NCI-H2196 (cell line): ENCODE data around the gene CEP85.
A peak's percentile ranks its signal among the peaks of the same experiment; 100 is the strongest.
"Not testable (repeated sequence)": the region's sequence is repeated elsewhere in the genome, so short reads cannot be mapped to it uniquely, and the experiment has no call there.

Experiments used
- DNase-seq: peaks from one replicate; lab custom pipeline; 2025; ENCODE audit not compliant: unreplicated experiment; lab: John Stamatoyannopoulos, UW

CEP85 gene

GRCh38 chr1:26290122-26290881 lies 56.3 kb downstream of the CEP85 start:
- DNase-seq, result no peak

DNA sequence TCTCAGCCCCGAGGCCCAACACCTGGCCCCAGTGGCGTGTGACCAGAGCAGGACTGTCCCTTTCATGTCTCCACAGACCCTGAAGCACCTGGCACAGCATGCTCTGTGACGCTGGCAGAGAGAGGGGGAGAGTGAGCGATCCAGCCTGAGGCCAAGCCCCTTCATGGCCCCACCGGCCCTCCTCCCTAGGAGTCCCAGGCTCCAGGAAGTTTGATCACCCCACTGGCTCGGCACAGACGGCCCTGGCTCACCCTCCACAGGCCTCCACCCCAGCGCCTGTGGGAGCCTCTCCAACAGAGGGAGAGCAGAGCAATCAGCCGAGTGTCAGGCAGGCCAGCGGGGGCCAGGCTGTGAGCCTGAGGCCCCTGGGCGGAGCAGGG lies 56.9 kb downstream of the CEP85 start:
- no peak for DNase-seq

DNA sequence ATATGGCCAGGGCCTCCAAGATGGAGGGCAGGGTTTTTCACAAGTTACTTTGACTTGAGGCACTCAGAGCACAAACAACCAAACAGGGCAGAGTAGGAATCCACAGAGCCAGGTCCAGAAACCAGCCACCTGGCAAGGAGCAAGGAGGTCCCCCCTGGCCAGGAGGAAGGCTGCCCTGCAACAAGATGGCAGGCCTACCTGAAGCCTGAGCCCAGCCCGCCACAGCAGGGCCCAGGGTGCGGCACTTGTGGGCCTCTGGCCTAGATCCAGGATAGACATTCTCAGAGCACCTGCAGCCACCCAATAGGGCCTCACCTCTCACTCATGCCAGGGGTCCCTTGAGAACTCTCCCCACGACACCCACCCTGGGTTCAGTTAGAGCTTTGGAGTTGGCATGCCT lies 57.4 kb downstream of the CEP85 start:
- no peak for DNase-seq

GRCh38 chr1:26291939-26292338 lies 57.9 kb downstream of the CEP85 start:
- no peak for DNase-seq

GRCh38 chr1:26292735-26293134 lies 58.7 kb downstream of the CEP85 start:
- not testable (repeated sequence) for DNase-seq

GRCh38 chr1:26293911-26294463 lies 60.0 kb downstream of the CEP85 start:
- no peak for DNase-seq

DNA sequence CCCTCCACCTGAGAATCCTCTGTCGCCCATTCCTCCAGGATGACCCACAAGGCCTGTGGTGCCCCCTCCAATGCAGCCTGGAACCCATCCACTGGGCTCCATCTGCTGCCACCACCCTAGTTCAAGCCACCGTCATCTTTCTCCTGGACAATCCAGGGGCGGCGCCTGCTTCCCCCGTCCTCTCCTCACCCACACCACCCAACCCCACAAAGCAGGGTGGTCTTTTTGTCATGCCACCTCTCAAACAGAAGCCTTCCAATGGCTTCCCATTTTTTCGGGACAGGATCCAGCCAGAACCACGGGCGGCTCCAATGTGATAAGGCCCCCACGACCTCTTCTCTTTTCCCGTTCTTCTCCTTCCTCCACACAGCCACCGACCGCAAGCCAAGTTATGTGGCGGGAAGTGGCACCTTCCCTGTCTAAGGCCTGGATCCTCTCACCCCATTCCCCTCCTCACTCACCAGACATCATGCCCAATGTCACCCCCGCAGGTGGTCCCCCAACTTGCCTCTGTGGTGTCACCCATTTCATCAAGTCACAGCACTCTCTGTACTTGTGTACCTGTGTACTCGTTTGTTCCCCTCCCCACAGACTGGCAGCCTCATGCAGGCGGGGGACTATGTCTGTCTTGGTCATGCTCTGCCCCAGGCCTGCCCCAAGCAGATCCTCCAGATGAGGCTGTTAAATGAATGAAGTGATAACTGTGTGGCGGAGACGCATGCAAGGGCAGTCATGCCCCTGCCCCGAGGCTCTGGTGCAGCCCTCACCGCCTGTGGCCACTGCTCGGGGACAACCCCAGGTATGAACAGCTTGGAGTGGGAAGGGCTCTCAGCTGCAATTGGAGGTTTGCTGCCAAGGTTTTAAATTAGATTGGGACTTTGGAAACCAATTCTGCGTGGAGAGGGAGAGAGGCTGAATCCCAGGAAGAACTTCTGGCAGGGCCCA lies 61.5 kb downstream of the CEP85 start:
- DNase-seq, result no peak

GRCh38 chr1:26296340-26297056 lies 62.5 kb downstream of the CEP85 start:
- DNase-seq, result no peak

GRCh38 chr1:26297057-26297790 lies 63.2 kb downstream of the CEP85 start:
- DNase-seq, result no peak

DNA sequence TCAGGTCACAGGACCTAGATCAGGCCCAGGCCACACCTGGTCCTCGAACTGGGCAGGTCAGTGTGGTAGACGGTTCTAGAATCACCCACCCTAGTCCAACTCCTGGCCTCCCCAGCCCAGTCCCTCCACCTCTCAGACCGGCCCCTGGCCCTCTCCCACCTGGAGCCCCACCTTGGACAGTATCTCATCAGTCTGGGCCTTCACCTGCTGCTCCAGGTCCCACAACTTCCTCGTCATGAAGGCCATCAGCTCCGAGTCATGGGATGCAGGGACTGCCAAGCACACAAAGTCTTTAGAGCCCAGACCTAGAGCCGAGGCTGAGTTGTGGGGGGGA lies 63.8 kb downstream of the CEP85 start:
- no peak for DNase-seq

GRCh38 chr1:26300578-26301275 lies 66.7 kb downstream of the CEP85 start:
- no peak for DNase-seq

DNA sequence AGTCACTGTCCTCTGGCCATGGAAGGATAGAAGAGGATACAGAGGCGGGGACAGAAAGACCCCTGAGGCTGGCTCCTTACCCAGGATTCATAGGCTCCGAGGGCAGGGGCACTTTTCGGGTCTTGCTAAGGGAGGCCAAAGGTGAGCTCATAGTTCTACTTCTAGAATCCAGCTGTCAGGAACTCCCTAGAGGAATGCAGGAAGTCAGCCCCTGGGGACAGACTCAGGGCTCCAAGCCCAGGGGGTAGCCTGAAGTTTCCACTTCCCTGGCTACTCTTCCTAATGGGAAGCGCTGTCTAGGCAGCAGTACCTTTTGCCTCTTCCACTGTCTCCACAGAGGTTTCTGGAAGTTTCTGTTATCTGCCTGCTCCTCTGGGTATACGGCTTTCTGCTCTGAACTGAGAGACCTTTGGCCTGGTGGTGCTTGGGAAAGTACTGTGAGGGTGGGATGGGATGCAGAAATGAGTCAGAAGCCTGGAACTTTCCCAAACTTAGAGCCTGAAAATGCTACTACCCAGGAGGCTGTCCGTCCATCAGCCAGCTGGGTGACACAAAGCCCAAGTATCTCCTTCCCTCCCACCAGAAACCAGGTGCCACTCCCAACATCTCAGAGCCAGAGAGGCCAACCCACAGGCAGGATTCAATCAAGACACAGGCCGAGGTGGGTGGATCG lies 68.9 kb downstream of the CEP85 start:
- DNase-seq, result no peak

GRCh38 chr1:26305667-26306289 lies 71.8 kb downstream of the CEP85 start:
- DNase-seq, result no peak

GRCh38 chr1:26306290-26307229 lies 72.6 kb downstream of the CEP85 start, which contains the start of gene UBXN11:
Gene UBXN11, minus strand, starts transcription at chr1:26306636. Its CDS starts 3,753 bp downstream, at chr1:26302883.
- peak; percentile 96 for DNase-seq

GRCh38 chr1:26307363-26307781 lies 73.4 kb downstream of the CEP85 start:
- no peak for DNase-seq

- not testable (repeated sequence) for DNase-seq
These were observed 74.2 kb downstream of the CEP85 start for GRCh38 chr1:26307966-26308899.

- DNase-seq, result no peak
These were observed 80.5 kb downstream of the CEP85 start for GRCh38 chr1:26314501-26314900.
